Forelimb muscle (tissue), 1 donor: ENCODE measurements around the gene PRUNE2. TPM values are rescaled to one million over a fixed set of nuclear protein-coding genes. Genes with fewer than 3 reads are reported as not detected.
"Not testable (repeated sequence)": the region's sequence is repeated elsewhere in the genome, so short reads cannot be mapped to it uniquely, and the experiment has no call there.

Experiments
- DNase-seq: peaks from one replicate; pipeline ENCODE4 v3.0.0-alpha.2; 2013; ENCODE audit warnings: low read depth
- polyA plus RNA-seq: library from polyadenylated mRNA; unstranded; fragments of 120-200 nt; gene quantifications from one replicate; pipeline ENCODE4 v1.2.1, GENCODE V29; 2013; ENCODE audit not compliant: insufficient read length

Gene PRUNE2
- polyA plus RNA-seq, 1 donor, result 10.8 TPM

DNA sequence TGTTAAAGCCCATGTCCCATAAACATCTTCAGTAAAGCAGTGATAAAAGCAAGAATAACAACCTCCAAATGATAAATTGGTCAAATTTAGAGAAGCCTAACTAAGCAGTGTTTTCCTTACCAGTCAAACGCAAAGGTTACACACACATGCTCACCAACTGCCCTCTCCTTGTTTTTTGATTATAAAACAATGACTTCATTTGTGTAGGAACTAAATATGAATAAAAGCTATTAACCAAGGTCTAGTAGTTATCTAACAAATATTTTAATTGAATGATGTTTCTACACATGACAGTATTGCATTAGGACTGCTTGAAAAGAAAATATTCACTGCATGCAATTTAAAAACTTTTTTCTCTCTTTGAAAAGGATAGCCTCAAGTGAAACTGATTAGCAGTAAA is 105.0 kb downstream of the PRUNE2 start:
- DNase-seq, result no peak

DNA sequence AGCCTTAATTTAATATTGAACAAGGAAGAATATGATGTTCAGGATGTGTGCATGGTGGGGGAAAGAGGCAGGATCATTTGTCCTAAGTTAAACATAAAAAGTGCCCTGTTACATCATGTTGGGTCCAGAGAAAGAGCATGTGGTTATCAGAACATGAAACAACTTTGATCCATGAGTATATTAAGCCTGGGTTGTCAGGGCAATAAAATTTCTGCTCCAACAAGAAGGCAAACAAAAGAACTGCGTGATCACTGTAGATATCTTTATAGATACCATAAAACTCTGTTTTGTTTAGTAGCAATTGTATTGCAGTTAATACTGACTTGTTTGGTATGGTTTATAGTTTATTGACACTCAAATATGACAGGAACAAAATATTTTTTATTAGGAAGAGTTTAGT is 106.4 kb downstream of the PRUNE2 start:
- no peak for DNase-seq

DNA sequence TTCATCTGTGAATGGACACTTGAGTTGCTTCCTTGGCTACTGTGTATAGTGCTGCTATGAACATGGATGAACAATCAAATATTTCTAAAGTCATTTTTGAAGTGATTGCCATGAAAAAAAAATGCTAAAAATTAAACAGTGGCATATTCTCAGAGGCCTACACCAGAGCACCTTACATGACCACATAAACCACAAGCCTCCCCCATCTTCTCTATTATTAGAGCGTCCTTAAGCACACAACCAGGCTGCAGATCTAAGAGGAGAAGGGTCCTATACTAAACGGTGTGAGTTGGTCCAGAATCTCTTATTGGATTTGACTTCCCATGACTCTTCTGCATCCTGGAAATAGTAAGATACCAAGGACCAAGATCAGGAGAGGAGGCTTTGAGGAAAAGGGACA is 107.4 kb downstream of the PRUNE2 start:
- DNase-seq, result no peak

DNA sequence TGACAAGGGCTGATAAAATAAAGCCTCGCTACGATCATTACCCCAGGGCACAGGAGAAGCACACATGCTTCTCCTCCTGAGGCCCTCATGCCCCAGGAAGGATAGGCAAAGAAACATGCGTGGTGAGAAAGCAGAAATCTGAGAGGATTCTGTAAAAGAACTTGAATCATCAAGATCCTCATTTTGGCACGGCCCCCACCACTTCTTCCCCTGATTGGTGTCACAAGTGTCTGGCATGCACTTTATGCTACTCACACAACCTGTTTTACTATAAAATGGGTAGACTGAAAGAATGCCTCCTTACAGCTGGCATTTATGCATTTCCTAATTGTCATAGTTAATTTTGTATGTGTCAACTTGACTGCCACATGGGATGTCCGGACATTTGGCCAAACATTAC is 109.6 kb downstream of the PRUNE2 start:
- DNase-seq, result no peak

DNA sequence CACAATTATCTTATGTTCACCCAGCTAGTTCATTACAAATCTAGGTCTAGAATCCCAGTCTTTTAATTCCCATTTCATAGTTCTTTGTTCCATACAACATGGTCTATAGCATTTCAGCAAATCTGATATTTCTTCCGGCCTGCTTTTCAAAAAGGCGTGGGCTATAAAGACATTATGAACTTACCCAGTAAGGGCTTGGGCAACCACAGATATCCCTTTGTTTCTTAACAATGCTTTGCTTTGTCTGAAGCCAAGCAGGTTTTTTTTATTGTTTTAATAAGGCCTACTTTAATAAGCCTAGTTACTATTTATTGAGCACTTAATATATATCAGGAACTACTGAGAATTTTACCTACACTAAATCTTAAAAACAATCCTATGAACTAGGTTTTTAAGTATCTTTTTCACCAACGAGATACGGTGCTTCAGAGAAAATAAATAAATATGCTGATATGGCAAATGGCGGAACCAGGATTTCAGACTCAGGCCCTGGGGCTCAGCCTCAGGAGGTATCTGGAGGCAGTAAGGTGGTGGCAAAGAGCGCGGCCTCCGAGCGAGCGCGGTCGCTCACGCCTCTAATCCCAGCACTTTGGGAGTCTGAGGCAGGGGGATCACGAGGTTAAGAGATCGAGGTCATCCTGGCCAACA is 112.0 kb downstream of the PRUNE2 start:
- DNase-seq, result no peak

DNA sequence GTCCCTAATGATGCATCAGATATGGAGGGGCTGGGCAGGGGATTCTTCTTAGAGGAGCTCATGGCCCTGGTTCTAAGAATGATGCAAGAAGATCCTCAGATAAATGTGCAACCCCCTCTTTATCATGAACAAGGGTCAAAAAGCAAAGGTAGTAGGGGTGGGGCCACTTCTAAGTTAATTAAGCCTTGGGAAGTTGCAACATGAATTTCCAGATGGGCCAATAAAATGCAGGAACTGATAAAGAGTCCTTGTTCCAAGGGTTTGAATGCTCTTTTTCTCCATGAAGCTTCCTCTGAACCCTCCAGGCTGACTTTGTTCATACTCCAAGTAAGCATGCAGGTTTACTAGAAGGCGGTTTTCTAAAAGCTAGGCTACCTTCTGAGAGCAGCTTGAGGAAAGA is 116.1 kb downstream of the PRUNE2 start:
- no peak for DNase-seq

DNA sequence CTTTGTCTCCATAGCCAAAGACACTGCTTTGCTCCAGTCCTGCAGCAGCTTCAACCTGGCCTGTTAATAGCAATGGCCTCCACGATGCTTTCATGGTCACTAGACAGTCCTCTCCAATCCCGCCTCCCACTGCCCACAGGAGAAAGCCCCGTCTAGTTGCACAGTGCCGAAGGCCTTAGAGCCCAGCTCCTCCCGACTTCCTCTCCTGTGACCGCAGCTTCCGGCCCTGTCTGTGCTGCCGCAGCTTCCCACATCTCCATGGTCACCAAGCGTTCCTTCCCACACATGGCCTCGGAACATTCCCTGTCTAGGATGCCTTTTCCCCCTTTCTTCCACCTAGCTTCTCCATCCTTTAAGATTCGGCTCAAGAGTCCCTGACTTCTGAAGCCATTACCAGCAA is 118.2 kb downstream of the PRUNE2 start:
- no peak for DNase-seq

DNA sequence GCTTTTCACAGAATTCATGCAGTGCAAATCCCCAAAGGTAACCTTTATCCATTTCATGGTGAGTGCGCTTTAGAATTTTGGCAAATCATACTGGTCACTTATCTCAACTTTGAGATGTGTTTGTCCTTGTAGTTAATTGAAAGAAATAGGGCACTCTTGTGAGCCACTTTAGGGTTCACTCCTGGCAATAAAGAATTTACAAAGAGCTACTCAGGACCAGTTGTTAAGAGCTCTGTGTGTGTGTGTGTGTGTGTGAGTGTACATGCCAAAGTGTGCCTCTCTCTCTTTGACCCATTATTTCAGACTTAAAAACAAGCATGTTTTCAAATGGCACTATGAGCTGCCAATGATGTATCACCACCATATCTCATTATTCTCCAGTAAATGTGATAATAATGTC is 120.4 kb downstream of the PRUNE2 start:
- DNase-seq, result no peak

DNA sequence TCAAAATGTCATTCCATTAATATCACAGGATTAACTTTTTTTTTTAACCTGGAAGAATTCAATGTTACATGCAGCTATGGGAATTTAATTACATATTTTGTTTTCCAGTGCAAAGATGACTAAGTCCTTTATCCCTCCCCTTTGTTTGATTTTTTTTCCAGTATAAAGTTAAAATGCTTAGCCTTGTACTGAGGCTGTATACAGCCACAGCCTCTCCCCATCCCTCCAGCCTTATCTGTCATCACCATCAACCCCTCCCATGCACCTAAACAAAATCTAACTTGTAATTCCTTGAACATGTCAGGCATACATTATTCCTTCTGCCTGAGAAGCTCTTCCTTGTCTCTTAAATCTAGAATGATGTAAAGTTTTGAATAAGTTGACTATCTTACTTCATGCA is 121.0 kb downstream of the PRUNE2 start:
- DNase-seq, result no peak

DNA sequence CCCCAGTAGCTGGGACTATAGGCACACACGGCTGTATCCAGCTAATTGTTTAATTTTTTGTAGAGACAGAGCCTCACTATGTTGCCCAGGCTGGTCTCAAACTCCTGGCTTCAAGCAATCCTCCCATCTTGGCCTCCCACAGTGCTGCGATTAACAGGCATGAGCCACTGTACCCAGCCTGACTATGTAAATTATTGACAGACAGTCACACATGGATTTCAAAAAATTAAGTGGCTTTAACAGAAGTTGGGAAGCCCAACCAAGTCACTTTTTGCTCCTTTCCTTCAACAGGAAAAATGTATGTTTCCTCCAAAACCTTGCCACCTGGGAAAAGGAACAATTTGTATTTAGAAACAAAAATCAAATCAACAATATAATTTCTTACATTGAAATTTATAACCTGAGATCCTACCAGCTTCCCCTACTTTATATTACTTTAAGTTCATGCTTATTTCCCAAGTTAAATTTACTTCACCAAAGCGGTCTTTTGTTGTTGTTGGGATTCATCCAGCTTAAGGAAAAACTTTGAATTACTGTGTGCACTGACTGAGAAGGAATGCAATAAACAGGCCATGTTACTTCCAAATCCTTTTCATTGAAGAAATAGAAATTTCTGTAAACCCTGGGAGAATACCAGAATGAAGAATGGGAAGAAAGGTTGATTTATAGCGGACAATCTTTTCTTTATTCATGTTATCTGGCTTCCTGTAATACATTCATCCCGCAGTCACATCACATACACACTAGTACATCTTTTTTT is 133.0 kb downstream of the PRUNE2 start:
- no peak for DNase-seq

DNA sequence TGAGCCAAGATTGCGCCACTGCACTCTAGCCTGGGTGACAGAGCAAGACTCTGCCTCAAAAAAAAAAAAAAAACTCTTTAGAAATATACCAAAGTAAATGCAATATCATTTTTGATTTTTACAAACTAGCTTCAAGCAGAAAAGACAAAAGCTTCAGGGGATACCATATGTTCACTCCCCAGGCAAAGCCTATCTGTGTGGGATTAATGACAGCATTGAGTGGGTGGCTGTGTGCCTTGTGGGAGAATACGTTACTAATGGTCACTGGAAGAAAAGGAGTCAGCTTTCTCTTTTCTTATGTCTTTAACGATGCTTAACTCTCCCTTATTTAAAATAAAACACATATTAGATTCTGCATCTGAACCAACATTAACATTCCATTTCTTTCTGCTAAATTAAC is 139.8 kb downstream of the PRUNE2 start:
- DNase-seq, result no peak

DNA sequence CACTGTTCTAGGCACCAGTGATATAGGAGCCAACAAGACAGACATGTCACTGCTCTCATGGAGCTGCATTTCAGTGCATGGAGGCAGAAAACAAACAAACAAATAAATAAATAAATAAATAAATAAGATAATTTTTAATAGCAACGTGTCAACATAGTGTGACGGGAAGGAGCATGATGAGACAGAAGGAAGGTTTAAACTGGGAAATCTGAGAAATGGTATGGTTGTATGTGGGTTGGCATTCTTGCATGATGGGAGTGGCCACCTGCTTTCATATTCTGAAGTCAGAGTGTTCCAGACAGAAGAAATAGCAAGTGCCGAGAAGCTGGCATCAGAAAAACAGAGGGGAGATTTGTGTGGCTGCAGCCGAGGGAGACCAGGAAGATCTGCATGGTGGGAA is 141.8 kb downstream of the PRUNE2 start, which contains the start of gene PCA3:
Gene PCA3 (plus strand): TSS at position 301 of the 400 bp plus-strand sequence.
- DNase-seq, result no peak

DNA sequence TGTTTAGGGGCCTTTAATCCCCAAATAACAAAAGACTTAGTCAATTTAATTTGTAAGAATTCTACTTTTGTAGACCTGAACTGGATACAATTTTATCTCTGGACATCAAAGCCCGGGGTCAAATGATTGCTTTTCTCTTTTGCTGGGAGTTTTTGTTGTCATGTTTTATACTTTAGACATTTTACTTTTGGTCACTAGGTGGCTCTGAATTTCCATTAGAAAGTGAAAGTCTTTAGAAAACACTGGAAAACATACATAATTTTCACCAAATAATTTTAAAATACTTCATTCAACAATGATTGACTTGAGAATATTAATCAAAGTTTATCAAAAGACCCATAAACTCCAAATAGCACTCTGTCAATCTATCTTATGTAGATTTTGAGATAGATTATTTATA is 144.5 kb downstream of the PRUNE2 start:
- DNase-seq, result no peak

DNA sequence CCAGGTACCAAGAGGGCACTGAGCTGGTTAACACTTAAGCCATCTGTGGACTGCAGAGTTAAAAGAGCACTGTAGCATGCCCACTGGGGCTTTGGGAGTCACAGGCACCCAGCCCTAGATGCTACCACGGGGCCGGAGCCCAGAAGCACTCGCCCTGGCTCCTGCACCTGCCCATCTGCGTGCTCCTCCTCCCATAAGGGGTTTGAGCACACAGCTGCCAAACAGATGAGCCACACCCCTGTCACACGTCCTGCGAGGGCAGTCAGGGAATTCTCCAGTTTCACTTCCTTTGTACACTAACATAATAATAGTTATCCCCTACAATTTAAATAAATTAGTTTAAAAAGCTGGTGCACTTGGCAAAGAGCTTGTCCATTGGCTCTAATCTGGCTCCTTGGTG is 146.2 kb downstream of the PRUNE2 start:
- no peak for DNase-seq

DNA sequence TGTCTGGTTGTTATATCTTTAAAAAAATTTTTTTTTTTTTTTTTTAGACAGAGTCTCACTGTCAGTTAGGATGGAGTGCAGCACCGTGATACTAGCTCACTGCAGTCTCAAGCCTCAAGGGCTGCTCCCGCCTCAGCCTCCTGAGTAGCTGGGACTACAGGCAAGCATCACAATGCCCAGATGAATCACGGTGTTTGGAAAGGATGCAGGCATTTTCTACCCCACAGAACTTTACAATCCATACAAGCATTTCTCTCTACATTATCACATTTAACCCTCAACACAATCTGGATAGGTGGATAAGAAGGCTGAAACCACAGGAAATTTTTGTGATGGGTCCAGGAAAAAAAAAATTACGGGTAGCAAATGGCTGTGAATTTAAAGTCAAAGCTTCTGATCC is 147.4 kb downstream of the PRUNE2 start:
- DNase-seq, result no peak

DNA sequence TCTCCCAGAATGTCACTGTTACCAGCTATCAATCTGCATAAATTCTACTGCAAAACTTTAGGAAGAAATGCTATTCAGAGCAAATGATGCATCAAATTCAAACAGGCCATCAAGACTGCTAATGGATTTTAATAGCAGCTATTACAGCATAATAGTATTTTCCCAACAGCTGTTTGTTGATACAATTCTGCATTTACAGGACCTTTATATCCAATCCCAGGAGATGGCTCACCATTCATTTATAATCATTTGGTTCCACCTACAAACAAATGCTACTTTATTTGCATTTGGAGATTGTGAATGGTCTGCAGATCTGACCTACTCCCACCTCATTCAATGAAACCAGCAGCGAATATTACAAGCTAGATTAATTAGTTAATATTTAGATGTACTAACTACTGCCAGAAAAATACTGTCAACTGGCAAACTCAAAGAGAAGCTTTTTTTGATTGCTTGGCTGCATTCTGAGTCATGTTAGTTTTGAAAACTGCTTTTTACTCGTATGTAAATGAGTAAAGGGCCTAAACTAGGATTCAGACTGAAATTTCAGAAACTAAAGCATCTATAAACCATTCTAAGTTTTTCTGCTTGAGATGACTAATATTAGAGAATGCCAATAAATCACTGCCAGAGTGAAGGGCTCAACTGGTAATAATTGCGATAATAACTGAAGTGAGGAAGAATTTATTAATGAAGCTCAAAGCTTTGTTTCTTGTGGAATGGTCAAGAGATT is 148.8 kb downstream of the PRUNE2 start:
- DNase-seq, result no peak

DNA sequence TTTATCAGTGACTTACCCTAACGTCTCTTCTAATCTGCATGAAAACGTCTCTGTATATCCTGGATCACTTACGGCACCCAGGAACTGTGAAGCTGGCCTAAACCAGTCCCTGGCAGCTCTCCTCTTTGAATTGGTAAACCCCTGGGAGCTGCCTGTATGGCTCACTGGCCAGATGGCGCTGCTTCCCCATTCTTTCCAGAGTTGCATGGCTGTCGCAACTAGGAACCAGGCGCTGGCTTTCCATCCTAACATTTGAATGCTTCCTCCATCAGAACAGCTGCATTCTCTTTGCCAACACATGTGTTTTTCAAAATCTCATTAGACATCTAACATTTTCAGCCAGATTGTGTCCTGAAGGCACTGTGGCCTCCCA is 149.7 kb downstream of the PRUNE2 start:
- no peak for DNase-seq

DNA sequence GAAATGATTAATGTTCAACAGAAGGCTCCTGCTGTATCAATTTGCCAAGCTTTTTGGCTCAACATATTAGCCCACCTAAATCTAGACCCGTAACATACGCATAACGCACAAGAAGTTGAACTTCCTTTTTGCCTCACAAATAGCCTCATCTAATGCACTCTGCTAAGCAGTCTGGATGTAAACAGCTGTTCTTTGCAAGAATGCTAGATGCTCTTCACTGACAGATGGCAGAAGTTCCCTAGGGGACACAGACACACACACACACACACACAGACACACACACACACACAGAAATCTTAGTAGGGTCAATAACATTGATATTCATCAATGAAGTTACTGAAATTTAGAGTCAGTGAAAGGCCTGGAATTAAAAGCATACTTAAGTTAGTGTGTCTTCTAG is 154.9 kb downstream of the PRUNE2 start:
- no peak for DNase-seq

DNA sequence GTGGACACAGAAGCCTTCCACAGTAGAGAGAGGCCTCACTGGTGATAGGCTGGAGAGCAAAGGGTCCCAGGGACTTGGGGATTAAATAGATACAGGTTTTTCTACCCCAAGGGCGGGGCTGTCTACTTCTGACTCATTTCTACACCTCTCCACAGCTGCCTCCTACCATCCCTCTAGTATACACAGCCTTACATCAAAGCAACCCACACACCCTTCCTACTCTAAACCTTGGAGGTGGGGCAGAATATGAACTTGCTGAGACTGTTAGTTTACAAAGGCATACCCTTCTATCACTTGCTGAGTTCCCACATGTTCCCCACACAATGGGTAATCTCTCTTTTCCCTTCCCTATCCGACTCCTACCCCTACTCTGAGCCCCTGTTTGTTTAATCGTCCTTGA is 161.6 kb downstream of the PRUNE2 start:
- no peak for DNase-seq

DNA sequence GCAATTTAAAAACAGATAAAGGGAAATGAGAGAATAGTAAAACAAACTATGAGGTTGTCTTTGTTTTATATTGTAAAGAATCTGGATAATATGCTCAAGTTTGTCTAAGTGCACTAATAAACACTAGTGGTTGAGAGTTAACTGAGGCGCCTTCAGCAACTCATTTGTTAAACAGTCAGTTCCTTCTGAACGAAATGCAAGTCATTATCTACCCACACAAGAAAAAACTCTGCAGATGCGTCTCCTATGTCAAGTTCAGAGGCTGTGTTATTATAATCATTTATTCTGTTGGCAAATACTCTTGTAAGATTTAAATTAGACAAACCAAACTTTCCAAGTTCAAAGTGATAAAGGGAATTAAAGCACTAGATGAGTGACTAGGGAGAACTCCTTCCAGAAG is 162.0 kb downstream of the PRUNE2 start:
- DNase-seq, result no peak

DNA sequence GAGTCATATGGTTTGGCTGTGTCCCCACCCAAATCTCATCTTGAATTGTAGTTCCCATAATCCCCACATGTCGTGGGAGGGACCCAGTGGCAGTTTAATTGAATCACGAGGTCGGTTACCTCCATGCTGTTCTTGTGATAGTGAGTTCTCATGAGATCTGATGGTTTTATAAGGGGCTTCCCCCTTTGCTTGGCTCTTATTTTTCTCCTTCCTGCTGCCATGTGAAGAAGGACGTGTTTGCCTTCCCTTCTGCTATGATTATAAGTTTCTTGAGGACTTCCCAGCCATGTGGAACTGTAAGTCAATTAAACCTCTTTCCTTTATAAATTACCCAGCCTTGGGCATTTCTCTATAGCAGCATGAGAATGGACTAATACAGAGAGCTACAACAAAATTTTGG is 163.0 kb downstream of the PRUNE2 start:
- not testable (repeated sequence) for DNase-seq

DNA sequence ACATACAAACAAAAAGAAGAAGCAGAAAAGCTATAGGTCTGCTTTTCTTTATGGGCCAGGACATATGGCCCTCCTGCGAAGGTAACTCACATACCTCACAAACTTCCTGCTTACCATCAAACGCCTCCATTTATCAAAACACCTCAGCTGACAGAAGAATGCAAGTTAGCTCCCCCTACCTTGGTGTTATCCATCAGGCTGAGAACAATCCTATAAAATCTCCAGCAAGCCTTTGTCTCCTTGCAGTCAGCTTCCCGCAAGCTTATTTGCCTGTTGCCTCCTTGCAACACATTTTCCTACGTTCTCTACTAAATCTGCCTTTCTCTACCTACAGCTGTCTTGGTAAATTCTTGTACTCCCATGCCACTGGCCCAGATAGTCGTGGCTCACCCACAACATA is 164.4 kb downstream of the PRUNE2 start:
- DNase-seq, result no peak

DNA sequence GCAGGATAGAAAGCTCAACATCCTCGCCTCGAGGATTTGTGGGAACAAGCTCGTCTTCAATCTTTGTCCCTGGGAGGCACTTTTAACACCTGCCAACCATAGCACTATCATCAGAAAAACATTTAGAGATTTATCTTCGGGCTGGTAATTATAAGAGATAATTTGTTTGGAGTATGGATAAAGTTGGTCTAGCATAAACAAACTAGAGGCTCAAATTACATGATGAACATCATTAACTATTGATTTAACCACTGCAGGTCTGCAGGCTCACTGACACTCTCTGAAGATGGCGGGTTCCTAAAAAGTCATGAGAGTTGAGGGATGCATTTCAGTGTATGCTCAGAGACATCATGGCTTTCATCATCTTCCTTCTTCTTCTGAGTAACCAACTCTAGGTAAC is 167.5 kb downstream of the PRUNE2 start:
- DNase-seq, result no peak
